OCI-LY1 (cell line): ENCODE results near the gene PPM1N.

Experiments used
- EZH2 ChIP-seq: fragments of 200-600 bp; sonication (generic), shearing (Covaris generic); IDR thresholded peaks from 2 replicates; pipeline ENCODE4 v1.8.0; 2017; ENCODE audit warnings: borderline replicate concordance, mixed run types, mild to moderate bottlenecking, antibody characterized with exemption, low read length, moderate library complexity, mixed read lengths
- TF ChIP-seq, protein P1 (sequence below): fragments of 200-600 bp; sonication (generic), shearing (Covaris generic); IDR thresholded peaks from 2 replicates; pipeline ENCODE4 v1.5.1; 2017; ENCODE audit warnings: mild to moderate bottlenecking, antibody characterized with exemption, low read length, moderate library complexity, mixed read lengths

DNA sequence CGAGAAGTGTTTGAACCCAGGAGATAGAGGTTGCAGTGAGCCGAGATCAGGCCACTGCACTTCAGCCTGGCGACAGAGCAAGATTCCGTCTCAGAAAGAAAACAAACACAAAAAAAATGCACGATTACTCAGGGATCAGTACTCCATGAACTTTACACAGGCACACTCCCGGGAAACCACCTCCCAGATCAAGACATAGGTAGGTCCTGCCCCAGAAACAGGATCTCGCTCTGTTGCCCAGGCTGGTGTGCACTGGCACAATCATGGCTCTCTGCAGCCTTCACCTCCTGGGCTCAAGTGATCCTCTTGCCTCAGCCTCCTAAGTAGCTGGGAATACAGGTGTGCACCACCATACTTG lies 20.2 kb downstream of the PPM1N start:
- no peak for TF ChIP-seq EZH2
- TF ChIP-seq, protein P1, sequence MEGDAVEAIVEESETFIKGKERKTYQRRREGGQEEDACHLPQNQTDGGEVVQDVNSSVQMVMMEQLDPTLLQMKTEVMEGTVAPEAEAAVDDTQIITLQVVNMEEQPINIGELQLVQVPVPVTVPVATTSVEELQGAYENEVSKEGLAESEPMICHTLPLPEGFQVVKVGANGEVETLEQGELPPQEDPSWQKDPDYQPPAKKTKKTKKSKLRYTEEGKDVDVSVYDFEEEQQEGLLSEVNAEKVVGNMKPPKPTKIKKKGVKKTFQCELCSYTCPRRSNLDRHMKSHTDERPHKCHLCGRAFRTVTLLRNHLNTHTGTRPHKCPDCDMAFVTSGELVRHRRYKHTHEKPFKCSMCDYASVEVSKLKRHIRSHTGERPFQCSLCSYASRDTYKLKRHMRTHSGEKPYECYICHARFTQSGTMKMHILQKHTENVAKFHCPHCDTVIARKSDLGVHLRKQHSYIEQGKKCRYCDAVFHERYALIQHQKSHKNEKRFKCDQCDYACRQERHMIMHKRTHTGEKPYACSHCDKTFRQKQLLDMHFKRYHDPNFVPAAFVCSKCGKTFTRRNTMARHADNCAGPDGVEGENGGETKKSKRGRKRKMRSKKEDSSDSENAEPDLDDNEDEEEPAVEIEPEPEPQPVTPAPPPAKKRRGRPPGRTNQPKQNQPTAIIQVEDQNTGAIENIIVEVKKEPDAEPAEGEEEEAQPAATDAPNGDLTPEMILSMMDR, result no peak
